Neural crest cell (in vitro differentiated cells): Measurements from ENCODE around the gene TMEM164. TPM values are rescaled to one million over a fixed set of nuclear protein-coding genes. Genes with fewer than 3 reads are reported as not detected.

Experiments used
- DNase-seq: peaks from one replicate; pipeline ENCODE4 v3.0.0; 2021; ENCODE audit warnings: low read depth, mixed read lengths, low spot score
- H3K27ac Mint-ChIP-seq: one replicate; pipeline ENCODE4 v1.8.0; 2021; ENCODE audit warnings: mild to moderate bottlenecking, mixed read lengths; ENCODE audit not compliant: unreplicated experiment
- H3K27me3 Mint-ChIP-seq: 2 replicates; pipeline ENCODE4 v1.8.0; 2021; ENCODE audit warnings: low read depth, mild to moderate bottlenecking, mixed read lengths
- H3K36me3 Mint-ChIP-seq: 2 replicates; pipeline ENCODE4 v1.8.0; 2021; ENCODE audit warnings: low read depth, mild to moderate bottlenecking, mixed read lengths
- H3K4me1 Mint-ChIP-seq: 2 replicates; pipeline ENCODE4 v1.8.0; 2021; ENCODE audit warnings: mixed read lengths
- H3K4me3 Mint-ChIP-seq: one replicate; pipeline ENCODE4 v1.8.0; 2021; ENCODE audit warnings: mild to moderate bottlenecking, mixed read lengths
- H3K9me3 Mint-ChIP-seq: 2 replicates; pipeline ENCODE4 v1.8.0; 2021; ENCODE audit warnings: mixed read lengths
- microRNA-seq: library from miRNA; unstranded; fragments of <30 nt; microRNA quantifications from one replicate; pipeline ENCODE4, GENCODE V29; 2020
- total RNA-seq: library from RNA; stranded (reverse); gene quantifications from 2 replicates; pipeline ENCODE4 v1.2.1, GENCODE V29; 2021
- TF ChIP-seq, protein P1 (sequence below): fragments of 200-600 bp; sonication (generic); conservative IDR thresholded peaks from 2 replicates; pipeline ENCODE4 v1.5.0; 2021; ENCODE audit warnings: antibody characterized with exemption, mild to moderate bottlenecking

The TMEM164 gene
- total RNA-seq, 1 donor from 2014 or later: 90.2 TPM

DNA sequence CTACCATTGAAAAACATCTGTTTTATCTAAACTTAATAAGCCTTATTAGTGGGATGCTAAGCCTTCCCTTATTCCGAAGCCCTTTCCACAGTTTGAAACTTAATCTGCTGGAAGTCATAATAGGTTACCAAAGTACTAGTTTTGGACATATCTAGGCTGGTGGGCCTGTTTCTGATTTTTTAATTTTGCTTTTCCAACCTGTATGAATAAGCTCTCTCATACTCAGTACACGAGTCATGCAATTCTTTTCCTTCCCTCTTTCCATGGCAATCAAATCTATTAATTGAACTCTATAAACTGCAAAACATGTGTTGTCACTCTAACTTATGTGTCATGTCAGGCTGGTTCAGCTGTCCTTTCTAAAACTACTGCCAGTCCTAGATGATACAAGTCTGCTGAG lies 224.0 kb downstream of the TMEM164 start:
- H3K27ac Mint-ChIP-seq: no peak overlapping the region
- no peak for DNase-seq
- peaks cover 10% of the 10 kb centered on the region for H3K4me1 Mint-ChIP-seq
- H3K9me3 Mint-ChIP-seq: peaks cover 3% of the 10 kb centered on the region
- H3K4me3 Mint-ChIP-seq: no peak overlapping the region
- H3K27me3 Mint-ChIP-seq: no peaks in the 10 kb centered on the region
- peaks cover 21% of the 10 kb centered on the region for H3K36me3 Mint-ChIP-seq
- TF ChIP-seq, protein P1, sequence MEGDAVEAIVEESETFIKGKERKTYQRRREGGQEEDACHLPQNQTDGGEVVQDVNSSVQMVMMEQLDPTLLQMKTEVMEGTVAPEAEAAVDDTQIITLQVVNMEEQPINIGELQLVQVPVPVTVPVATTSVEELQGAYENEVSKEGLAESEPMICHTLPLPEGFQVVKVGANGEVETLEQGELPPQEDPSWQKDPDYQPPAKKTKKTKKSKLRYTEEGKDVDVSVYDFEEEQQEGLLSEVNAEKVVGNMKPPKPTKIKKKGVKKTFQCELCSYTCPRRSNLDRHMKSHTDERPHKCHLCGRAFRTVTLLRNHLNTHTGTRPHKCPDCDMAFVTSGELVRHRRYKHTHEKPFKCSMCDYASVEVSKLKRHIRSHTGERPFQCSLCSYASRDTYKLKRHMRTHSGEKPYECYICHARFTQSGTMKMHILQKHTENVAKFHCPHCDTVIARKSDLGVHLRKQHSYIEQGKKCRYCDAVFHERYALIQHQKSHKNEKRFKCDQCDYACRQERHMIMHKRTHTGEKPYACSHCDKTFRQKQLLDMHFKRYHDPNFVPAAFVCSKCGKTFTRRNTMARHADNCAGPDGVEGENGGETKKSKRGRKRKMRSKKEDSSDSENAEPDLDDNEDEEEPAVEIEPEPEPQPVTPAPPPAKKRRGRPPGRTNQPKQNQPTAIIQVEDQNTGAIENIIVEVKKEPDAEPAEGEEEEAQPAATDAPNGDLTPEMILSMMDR: no peak

Small RNA genes lying within 50 kb of the gene (microRNA-seq; reads per million reads assigned to microRNA genes)
- gene MIR3978 (not detected), gene MIR652 (24,785 reads per million, percentile 98 among the genes with 10 or more reads in this experiment)
